HFFc6 (cell line): Measurements from ENCODE around the gene PSEN1. TPM values are rescaled to one million over a fixed set of nuclear protein-coding genes. Genes with fewer than 3 reads are reported as not detected.

Source experiments
- DNase-seq: peaks from one replicate; pipeline ENCODE4 v3.0.0-alpha.2; 2018
- H3K27ac Mint-ChIP-seq: 2 replicates; pipeline ENCODE4 v1.8.0; 2020; ENCODE audit warnings: mild to moderate bottlenecking, mixed read lengths
- H3K27me3 Mint-ChIP-seq: 2 replicates; pipeline ENCODE4 v1.8.0; 2021; ENCODE audit warnings: mild to moderate bottlenecking, moderate library complexity, mixed read lengths; ENCODE audit not compliant: insufficient read depth
- H3K36me3 Mint-ChIP-seq: 2 replicates; pipeline ENCODE4 v1.8.0; 2021; ENCODE audit warnings: low read depth, mixed read lengths
- H3K4me1 Mint-ChIP-seq: 2 replicates; pipeline ENCODE4 v1.8.0; 2020; ENCODE audit warnings: low read depth, mixed read lengths
- H3K4me3 Mint-ChIP-seq: 2 replicates; pipeline ENCODE4 v1.8.0; 2020; ENCODE audit warnings: mild to moderate bottlenecking, moderate library complexity, mixed read lengths
- H3K9me3 Mint-ChIP-seq: 2 replicates; pipeline ENCODE4 v1.8.0; 2020; ENCODE audit warnings: mild to moderate bottlenecking, mixed read lengths
- CTCF ChIP-seq: fragments of 200-600 bp; sonication (generic); IDR thresholded peaks from 2 replicates; pipeline ENCODE4 v1.5.0; 2021; ENCODE audit warnings: antibody characterized with exemption, mild to moderate bottlenecking
- total RNA-seq, 6 experiments: library from RNA; stranded (reverse); fragmentation: NEBNext Ultra II Directional; extraction: Animal tissue kit (Norgen Biotek cat#: 25700); gene quantifications; 2 replicates in 1 of 6; 3 replicates in 5 of 6; pipeline ENCODE4 v1.2.3, GENCODE V29; 2021

Gene PSEN1
- total RNA-seq, 6 experiments from 2014 or later, result 34.5 to 44.6 (median 40.2) TPM

GRCh38 chr14:73217411-73217810, 81.1 kb downstream of the PSEN1 start:
- no peaks in the 10 kb centered on the region for H3K27me3 Mint-ChIP-seq
- no peaks in the 10 kb centered on the region for H3K9me3 Mint-ChIP-seq
- TF ChIP-seq CTCF, result no peak
- peaks cover 37% of the 10 kb centered on the region for H3K36me3 Mint-ChIP-seq
- no peak for DNase-seq
- H3K27ac Mint-ChIP-seq, result no peak overlapping the region
- peaks cover 26% of the 10 kb centered on the region for H3K4me1 Mint-ChIP-seq
- no peak overlapping the region for H3K4me3 Mint-ChIP-seq

- no peak overlapping the region for H3K27ac Mint-ChIP-seq
- no peaks in the 10 kb centered on the region for H3K27me3 Mint-ChIP-seq
- H3K9me3 Mint-ChIP-seq, result no peaks in the 10 kb centered on the region
- TF ChIP-seq CTCF, result no peak
- DNase-seq, result no peak
- peaks cover 33% of the 10 kb centered on the region for H3K4me1 Mint-ChIP-seq
- peaks cover 33% of the 10 kb centered on the region for H3K36me3 Mint-ChIP-seq
- H3K4me3 Mint-ChIP-seq, result no peak overlapping the region
Measured at GRCh38 chr14:73220061-73220460, 83.8 kb downstream of the PSEN1 start.

GRCh38 chr14:73220634-73221033, 84.3 kb downstream of the PSEN1 start:
- Mint-ChIP-seq H3K27ac (no peak overlapping the region), H3K4me1 (peaks cover 33% of the 10 kb centered on the region), H3K9me3 (no peaks in the 10 kb centered on the region), H3K4me3 (no peak overlapping the region), H3K36me3 (peaks cover 33% of the 10 kb centered on the region), H3K27me3 (no peaks in the 10 kb centered on the region)
- no peak for TF ChIP-seq CTCF
- DNase-seq, result no peak

GRCh38 chr14:73221945-73222344, 85.6 kb downstream of the PSEN1 start:
- no peaks in the 10 kb centered on the region for H3K27me3 Mint-ChIP-seq
- peaks cover 33% of the 10 kb centered on the region for H3K4me1 Mint-ChIP-seq
- no peak overlapping the region; the same call in 1 of the 2 replicates for H3K4me3 Mint-ChIP-seq
- H3K27ac Mint-ChIP-seq, result peak overlapping the region; percentile 61
- peaks cover 33% of the 10 kb centered on the region for H3K36me3 Mint-ChIP-seq
- H3K9me3 Mint-ChIP-seq, result no peaks in the 10 kb centered on the region
- DNase-seq, result peak; percentile 70
- no peak for TF ChIP-seq CTCF

- DNase-seq, result no peak
- TF ChIP-seq CTCF, result no peak
- H3K27ac Mint-ChIP-seq, result no peak overlapping the region
- peaks cover 33% of the 10 kb centered on the region for H3K36me3 Mint-ChIP-seq
- H3K27me3 Mint-ChIP-seq, result no peaks in the 10 kb centered on the region
- H3K9me3 Mint-ChIP-seq, result no peaks in the 10 kb centered on the region
- H3K4me1 Mint-ChIP-seq, result peaks cover 38% of the 10 kb centered on the region
- no peak overlapping the region for H3K4me3 Mint-ChIP-seq
Measured at GRCh38 chr14:73223049-73223448, 86.7 kb downstream of the PSEN1 start.

- Mint-ChIP-seq H3K9me3 (no peaks in the 10 kb centered on the region), H3K36me3 (peaks cover 11% of the 10 kb centered on the region), H3K4me3 (no peak overlapping the region), H3K27me3 (no peaks in the 10 kb centered on the region), H3K4me1 (peaks cover 42% of the 10 kb centered on the region), H3K27ac (no peak overlapping the region)
- no peak for TF ChIP-seq CTCF
- DNase-seq, result no peak
Measured at GRCh38 chr14:73225496-73225895, 89.2 kb downstream of the PSEN1 start.
